ENCODE results near the gene ATF7.
A peak's percentile ranks its signal among the peaks of the same experiment; 100 is the strongest.

Gene ATF7

DNA sequence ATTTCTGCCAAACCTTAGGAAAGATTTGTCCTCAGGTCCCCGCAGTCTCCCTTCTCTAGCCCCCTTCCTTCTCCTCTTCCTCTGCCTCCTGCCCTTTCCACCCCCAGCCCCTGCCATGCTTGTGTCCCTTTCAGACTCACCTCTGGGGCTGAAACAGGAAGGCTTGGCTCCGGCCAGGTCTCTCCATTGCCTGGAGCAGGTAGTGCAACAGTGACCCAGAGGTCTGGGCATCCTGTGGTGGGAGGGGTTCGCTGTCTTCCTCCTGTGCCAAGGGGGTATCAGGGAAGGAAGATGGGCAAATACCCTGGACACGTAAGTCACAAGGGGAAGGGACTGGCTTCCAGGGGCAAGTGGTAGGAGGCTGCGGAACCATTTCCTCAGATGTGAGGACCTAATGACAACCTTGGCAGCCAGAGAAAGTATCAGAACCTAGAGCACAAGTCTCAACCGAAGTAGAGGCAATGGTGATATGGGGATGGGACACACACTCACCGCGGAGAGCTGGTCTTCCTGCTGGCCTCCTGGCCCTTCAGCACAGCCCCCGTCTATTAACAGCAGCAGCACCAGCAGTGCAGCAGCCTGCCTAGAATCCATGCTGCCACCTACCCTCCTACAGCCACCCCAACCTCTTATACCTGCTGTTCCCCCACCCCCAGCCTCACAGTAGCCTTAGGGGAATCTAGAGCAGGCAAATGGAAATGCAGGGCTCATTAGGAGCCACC lies 119.1 kb downstream of the ATF7 start, which contains the start of gene NPFF:
TSS of gene NPFF (minus strand) at position 604 of the 722 bp plus-strand sequence. CDS start at position 594, 10 bp downstream.
- no peak for DNase-seq (ENCODE audit: low spot score)
- Histone ChIP-seq H3K4ac (ENCODE audit: low read length) (no peak within 1 kb of the TSS), H2BK5ac (ENCODE audit: low read length) (no peak within 1 kb of the TSS), H2BK12ac (ENCODE audit: low read length) (no peak within 1 kb of the TSS), H3K79me1 (ENCODE audit: low read depth, low read length) (peaks cover 2% of the 10 kb centered on the region), H3K27ac (replicated peaks; ENCODE audit: low read length) (no peak within 1 kb of the TSS), H2AK5ac (ENCODE audit: low read depth, low read length) (no peak within 1 kb of the TSS), H3K4me1 (ENCODE audit: control insufficient read depth in 2 of 2, insufficient read depth in 1 of 2, low read depth in 1 of 2, low read length in 2 of 2) (peaks cover 2% of the 10 kb centered on the region in 2 donors), H3K14ac (ENCODE audit: low read length) (no peak within 1 kb of the TSS), H2AFZ (ENCODE audit: low read length) (no peak within 1 kb of the TSS), H3K4me3 (ENCODE audit: low read length in 2 of 2) (no peak within 1 kb of the TSS), H2BK15ac (ENCODE audit: low read length) (no peak within 1 kb of the TSS), H3K9me3 (replicated peaks in 1 of 2; ENCODE audit: control insufficient read depth in 2 of 2, insufficient read depth in 1 of 2, low read depth in 1 of 2, low read length in 2 of 2) (no peaks in the 10 kb centered on the region), H4K8ac (ENCODE audit: low read depth, low read length) (no peak within 1 kb of the TSS), H3K36me3 (replicated peaks in 1 of 2; ENCODE audit: control insufficient read depth in 2 of 2, insufficient read depth in 2 of 2, low read length in 2 of 2) (peaks cover 18 to 68% of the 10 kb centered on the region in 2 donors), H3K27me3 (ENCODE audit: control insufficient read depth in 3 of 3, insufficient read depth in 3 of 3, low read depth in 1 of 3, low read length in 3 of 3) (no peaks in the 10 kb centered on the region), H3K23ac (ENCODE audit: low read depth, low read length, poor library complexity) (no peak within 1 kb of the TSS), H3K18ac (ENCODE audit: low read length) (no peak within 1 kb of the TSS), H3K4me2 (ENCODE audit: insufficient read depth, low read length, poor library complexity, severe bottlenecking) (no peak within 1 kb of the TSS), H4K91ac (ENCODE audit: low read depth, low read length, poor library complexity) (no peak within 1 kb of the TSS), H2BK120ac (ENCODE audit: low read depth, low read length) (no peak within 1 kb of the TSS), H3K9ac (ENCODE audit: low read depth, low read length, poor library complexity) (no peak within 1 kb of the TSS)
- no CpG with 5 or more reads among the region's 9 CpGs for WGBS, 2 donors (ENCODE audit: extremely low coverage in 2 of 2, insufficient read length in 2 of 2, insufficient replicate concordance in 1 of 2)

DNA sequence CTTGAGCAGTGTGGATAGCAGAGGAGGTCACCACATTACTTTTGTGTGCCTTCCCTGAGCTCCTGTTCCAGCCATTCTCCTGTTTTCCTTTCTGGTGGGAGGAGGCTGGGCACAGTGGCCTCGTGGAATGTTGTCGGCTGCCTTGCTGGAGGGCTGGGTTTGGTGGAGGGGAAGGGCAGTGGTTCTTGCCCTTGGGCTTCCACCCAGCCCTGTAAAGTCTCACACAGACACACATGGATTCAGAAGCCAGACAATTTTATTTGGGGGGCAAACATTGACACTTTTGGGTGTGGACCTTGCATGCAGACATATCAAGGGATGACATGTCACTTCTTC lies 119.8 kb downstream of the ATF7 start:
- H3K27ac ChIP-seq (replicated peaks; ENCODE audit: low read length): no peak overlapping the region
- H2AK5ac ChIP-seq (ENCODE audit: low read depth, low read length): no peak overlapping the region
- H3K4me2 ChIP-seq (ENCODE audit: insufficient read depth, low read length, poor library complexity, severe bottlenecking): no peak overlapping the region
- H4K91ac ChIP-seq (ENCODE audit: low read depth, low read length, poor library complexity): no peak overlapping the region
- no peak overlapping the region for H3K23ac ChIP-seq (ENCODE audit: low read depth, low read length, poor library complexity)
- DNase-seq (ENCODE audit: low spot score): no peak
- no CpG with 5 or more reads among the region's 2 CpGs for WGBS, 2 donors (ENCODE audit: extremely low coverage in 2 of 2, insufficient read length in 2 of 2, insufficient replicate concordance in 1 of 2)
- no peak overlapping the region for H2BK12ac ChIP-seq (ENCODE audit: low read length)
- no peak overlapping the region for H3K9ac ChIP-seq (ENCODE audit: low read depth, low read length, poor library complexity)
- H3K36me3 ChIP-seq (replicated peaks in 1 of 2; ENCODE audit: control insufficient read depth in 2 of 2, insufficient read depth in 2 of 2, low read length in 2 of 2): peaks cover 15 to 62% of the 10 kb centered on the region in 2 donors
- no peak overlapping the region for H3K14ac ChIP-seq (ENCODE audit: low read length)
- H3K4ac ChIP-seq (ENCODE audit: low read length): no peak overlapping the region
- H2BK120ac ChIP-seq (ENCODE audit: low read depth, low read length): no peak overlapping the region
- no peak overlapping the region for H2BK15ac ChIP-seq (ENCODE audit: low read length)
- no peak overlapping the region for H3K4me3 ChIP-seq (ENCODE audit: low read length in 2 of 2)
- no peaks in the 10 kb centered on the region for H3K27me3 ChIP-seq (ENCODE audit: control insufficient read depth in 3 of 3, insufficient read depth in 3 of 3, low read depth in 1 of 3, low read length in 3 of 3)
- no peak overlapping the region for H4K8ac ChIP-seq (ENCODE audit: low read depth, low read length)
- no peak overlapping the region for H2BK5ac ChIP-seq (ENCODE audit: low read length)
- H2AFZ ChIP-seq (ENCODE audit: low read length): no peak overlapping the region
- H3K9me3 ChIP-seq (replicated peaks in 1 of 2; ENCODE audit: control insufficient read depth in 2 of 2, insufficient read depth in 1 of 2, low read depth in 1 of 2, low read length in 2 of 2): no peaks in the 10 kb centered on the region
- H3K79me1 ChIP-seq (ENCODE audit: low read depth, low read length): peaks cover 6% of the 10 kb centered on the region
- peaks cover 8% of the 10 kb centered on the region in 2 donors for H3K4me1 ChIP-seq (ENCODE audit: control insufficient read depth in 2 of 2, insufficient read depth in 1 of 2, low read depth in 1 of 2, low read length in 2 of 2)
- no peak overlapping the region for H3K18ac ChIP-seq (ENCODE audit: low read length)

DNA sequence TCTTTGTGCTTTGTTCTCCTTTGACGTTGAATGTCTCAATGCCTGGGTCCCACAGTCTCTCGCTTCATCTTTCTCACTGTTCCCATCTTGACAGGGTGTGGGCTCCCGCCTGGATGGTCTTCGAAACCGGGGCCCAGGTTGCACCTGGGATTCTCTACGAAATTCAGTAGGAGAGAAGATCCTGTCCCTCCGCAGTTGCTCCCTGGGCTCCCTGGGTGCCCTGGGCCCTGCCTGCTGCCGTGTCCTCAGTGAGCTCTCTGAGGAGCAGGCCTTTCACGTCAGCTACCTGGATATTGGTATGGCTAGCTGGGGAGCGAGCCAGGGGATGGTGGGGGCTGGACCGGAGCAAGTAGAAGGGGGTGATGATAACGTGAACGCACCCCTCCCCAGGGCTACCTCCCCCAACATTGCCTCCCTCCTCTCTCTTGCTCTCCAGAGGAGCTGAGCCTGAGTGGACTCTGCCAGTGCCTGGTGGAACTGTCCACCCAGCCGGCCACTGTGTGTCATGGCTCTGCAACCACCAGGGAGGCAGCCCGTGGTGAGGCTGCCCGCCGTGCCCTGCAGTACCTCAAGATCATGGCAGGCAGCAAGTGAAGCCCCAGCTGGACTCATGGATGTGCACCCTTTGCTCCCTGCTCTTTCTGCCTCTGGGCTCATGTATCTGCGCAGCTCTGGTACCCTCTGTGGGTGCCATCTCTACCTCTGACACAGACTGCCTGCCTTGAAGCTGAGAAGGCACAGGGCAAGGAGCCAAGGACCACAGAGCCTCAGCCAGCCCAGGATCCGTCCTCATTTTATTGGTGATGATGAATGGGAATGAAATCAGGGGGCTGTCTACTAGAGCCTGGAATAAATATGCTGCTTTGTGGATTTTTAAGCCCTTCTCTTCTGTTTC lies 120.4 kb downstream of the ATF7 start:
- Histone ChIP-seq H2BK5ac (ENCODE audit: low read length) (no peak overlapping the region), H2AFZ (ENCODE audit: low read length) (no peak overlapping the region), H3K9ac (ENCODE audit: low read depth, low read length, poor library complexity) (peak overlapping the region; percentile 3), H3K9me3 (replicated peaks in 1 of 2; ENCODE audit: control insufficient read depth in 2 of 2, insufficient read depth in 1 of 2, low read depth in 1 of 2, low read length in 2 of 2) (no peaks in the 10 kb centered on the region), H2BK12ac (ENCODE audit: low read length) (no peak overlapping the region), H4K8ac (ENCODE audit: low read depth, low read length) (no peak overlapping the region), H3K18ac (ENCODE audit: low read length) (no peak overlapping the region), H3K23ac (ENCODE audit: low read depth, low read length, poor library complexity) (peak overlapping the region; percentile 19), H4K91ac (ENCODE audit: low read depth, low read length, poor library complexity) (no peak overlapping the region), H3K27ac (replicated peaks; ENCODE audit: low read length) (no peak overlapping the region), H3K36me3 (replicated peaks in 1 of 2; ENCODE audit: control insufficient read depth in 2 of 2, insufficient read depth in 2 of 2, low read length in 2 of 2) (peaks cover 14 to 59% of the 10 kb centered on the region in 2 donors), H3K4me2 (ENCODE audit: insufficient read depth, low read length, poor library complexity, severe bottlenecking) (no peak overlapping the region), H3K4ac (ENCODE audit: low read length) (no peak overlapping the region), H2AK5ac (ENCODE audit: low read depth, low read length) (peak overlapping the region; percentile 25), H3K27me3 (ENCODE audit: control insufficient read depth in 3 of 3, insufficient read depth in 3 of 3, low read depth in 1 of 3, low read length in 3 of 3) (no peaks in the 10 kb centered on the region), H2BK15ac (ENCODE audit: low read length) (no peak overlapping the region), H3K14ac (ENCODE audit: low read length) (no peak overlapping the region), H3K4me1 (ENCODE audit: control insufficient read depth in 2 of 2, insufficient read depth in 1 of 2, low read depth in 1 of 2, low read length in 2 of 2) (peaks cover 8% of the 10 kb centered on the region in 2 donors), H3K4me3 (ENCODE audit: low read length in 2 of 2) (no peak overlapping the region), H3K79me1 (ENCODE audit: low read depth, low read length) (peaks cover 6% of the 10 kb centered on the region), H2BK120ac (ENCODE audit: low read depth, low read length) (no peak overlapping the region)
- DNase-seq (ENCODE audit: low spot score): no peak
- no CpG with 5 or more reads among the region's 19 CpGs for WGBS, 2 donors (ENCODE audit: extremely low coverage in 2 of 2, insufficient read length in 2 of 2, insufficient replicate concordance in 1 of 2)

DNA sequence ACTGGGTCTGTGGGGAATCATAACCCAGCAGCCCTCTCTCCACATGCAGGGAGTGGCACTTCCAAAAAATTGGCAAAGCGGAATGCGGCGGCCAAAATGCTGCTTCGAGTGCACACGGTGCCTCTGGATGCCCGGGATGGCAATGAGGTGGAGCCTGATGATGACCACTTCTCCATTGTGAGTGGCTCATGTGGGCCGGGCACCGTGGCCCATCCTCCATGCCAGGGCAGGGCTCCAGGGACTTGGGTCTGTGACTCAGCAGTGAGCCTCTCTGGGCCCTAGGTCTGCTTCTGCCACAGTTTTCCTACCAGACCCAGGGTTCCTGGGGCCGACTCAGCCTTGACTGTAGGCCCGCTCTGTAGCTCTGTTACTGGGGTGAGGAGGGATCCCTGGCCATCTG lies 121.1 kb downstream of the ATF7 start:
- Histone ChIP-seq H3K79me1 (ENCODE audit: low read depth, low read length) (peaks cover 6% of the 10 kb centered on the region), H4K8ac (ENCODE audit: low read depth, low read length) (no peak overlapping the region), H3K27ac (replicated peaks; ENCODE audit: low read length) (no peak overlapping the region), H3K4ac (ENCODE audit: low read length) (no peak overlapping the region), H3K18ac (ENCODE audit: low read length) (no peak overlapping the region), H2BK120ac (ENCODE audit: low read depth, low read length) (no peak overlapping the region), H3K14ac (ENCODE audit: low read length) (no peak overlapping the region), H3K23ac (ENCODE audit: low read depth, low read length, poor library complexity) (no peak overlapping the region), H2BK5ac (ENCODE audit: low read length) (no peak overlapping the region), H4K91ac (ENCODE audit: low read depth, low read length, poor library complexity) (no peak overlapping the region), H2BK15ac (ENCODE audit: low read length) (no peak overlapping the region), H3K27me3 (ENCODE audit: control insufficient read depth in 3 of 3, insufficient read depth in 3 of 3, low read depth in 1 of 3, low read length in 3 of 3) (no peaks in the 10 kb centered on the region), H3K9me3 (replicated peaks in 1 of 2; ENCODE audit: control insufficient read depth in 2 of 2, insufficient read depth in 1 of 2, low read depth in 1 of 2, low read length in 2 of 2) (no peaks in the 10 kb centered on the region), H2BK12ac (ENCODE audit: low read length) (no peak overlapping the region), H3K4me3 (ENCODE audit: low read length in 2 of 2) (no peak overlapping the region), H2AFZ (ENCODE audit: low read length) (no peak overlapping the region), H3K9ac (ENCODE audit: low read depth, low read length, poor library complexity) (peak overlapping the region; percentile 1), H2AK5ac (ENCODE audit: low read depth, low read length) (no peak overlapping the region), H3K36me3 (replicated peaks in 1 of 2; ENCODE audit: control insufficient read depth in 2 of 2, insufficient read depth in 2 of 2, low read length in 2 of 2) (peaks cover 13 to 52% of the 10 kb centered on the region in 2 donors), H3K4me2 (ENCODE audit: insufficient read depth, low read length, poor library complexity, severe bottlenecking) (no peak overlapping the region), H3K4me1 (ENCODE audit: control insufficient read depth in 2 of 2, insufficient read depth in 1 of 2, low read depth in 1 of 2, low read length in 2 of 2) (peaks cover 11 to 12% of the 10 kb centered on the region in 2 donors)
- DNase-seq (ENCODE audit: low spot score): no peak
- no CpG with 5 or more reads among the region's 10 CpGs for WGBS, 2 donors (ENCODE audit: extremely low coverage in 2 of 2, insufficient read length in 2 of 2, insufficient replicate concordance in 1 of 2)
